B cell (primary cell): Measurements from ENCODE around the gene RDH13. TPM values are rescaled to one million over a fixed set of nuclear protein-coding genes. Genes with fewer than 3 reads are reported as not detected.

ENCODE experiments used
- ATAC-seq: fragments of 200-7000 bp; cut with Tn5 transposase; one replicate; pipeline ENCODE4 v1.10.0; 2021; ENCODE audit warnings: low read depth, mild to moderate bottlenecking, moderate number of reproducible peaks, moderate library complexity
- CTCF ChIA-PET: fragments of 350-600 bp; sonication (Branson Sonifier 250); formaldehyde crosslinking; loops from one replicate; lab custom pipeline; 2021; ENCODE audit warnings: antibody characterized with exemption, inconsistent platforms; lab: Charles Lee
- POLR2A ChIA-PET: fragments of 350-600 bp; sonication (Branson Sonifier 250); formaldehyde crosslinking; loops from one replicate; lab custom pipeline; 2021; ENCODE audit warnings: antibody characterized with exemption; lab: Charles Lee
- DNase-seq: peaks from one replicate; pipeline ENCODE4 v3.0.0; 2013
- H2AFZ ChIP-seq: 2 replicates; pipeline ENCODE4 v1.6.1; 2012; ENCODE audit warnings: mild to moderate bottlenecking, low read depth, low read length; ENCODE audit not compliant: insufficient read depth, poor library complexity, severe bottlenecking
- H3K27ac ChIP-seq, 2 donors: 1 replicate in 1 of 2; 2 replicates in 1 of 2; pipeline ENCODE4 v1.5.1; 2012 to 2013; ENCODE audit warnings: low read length in 2 of 2, mild to moderate bottlenecking in 2 of 2, moderate library complexity in 1 of 2
- H3K27me3 ChIP-seq, 4 experiments: fragments of 200-600 bp in 1 of 4; sonication (generic) in 1 of 4; replicated peaks in 1 of 4; 1 replicate in 2 of 4; 2 replicates in 2 of 4; pipeline versions ENCODE4 v1.6.1 to v1.7.0; 2013 to 2016; ENCODE audit warnings: low read length in 3 of 4, mild to moderate bottlenecking in 2 of 4, mixed read lengths in 1 of 4, moderate library complexity in 1 of 4; ENCODE audit not compliant: insufficient read depth in 4 of 4, control insufficient read depth in 3 of 4; ENCODE audit errors: control extremely low read depth in 1 of 4
- H3K36me3 ChIP-seq, 2 experiments: replicated peaks in 1 of 2; 1 replicate in 1 of 2; 2 replicates in 1 of 2; pipeline versions ENCODE4 v1.6.1 to v1.7.1; 2013; ENCODE audit warnings: low read length in 1 of 2; ENCODE audit not compliant: insufficient read depth in 2 of 2, control insufficient read depth in 1 of 2; ENCODE audit errors: control extremely low read depth in 1 of 2, extremely low read depth in 1 of 2
- H3K4me1 ChIP-seq, 2 donors: fragments of 200-600 bp in 1 of 2; sonication (generic) in 1 of 2; 1 replicate in 1 of 2; 2 replicates in 1 of 2; pipeline versions ENCODE4 v1.5.1 to v1.6.1; 2013 to 2017; ENCODE audit warnings: low read length in 2 of 2; ENCODE audit not compliant: control insufficient read depth in 2 of 2, insufficient read depth in 2 of 2
- H3K4me2 ChIP-seq: replicated peaks from 2 replicates; pipeline ENCODE3; 2012; ENCODE audit warnings: mild to moderate bottlenecking, low read depth, low read length; ENCODE audit not compliant: poor library complexity, severe bottlenecking
- H3K4me3 ChIP-seq, 5 experiments: fragments of 200-600 bp in 1 of 5; sonication (generic) in 1 of 5; 1 replicate in 3 of 5; 2 replicates in 2 of 5; pipeline versions ENCODE4 v1.5.1 to v1.7.0; 2011 to 2016; ENCODE audit warnings: low read length in 4 of 5, mild to moderate bottlenecking in 4 of 5, low read depth in 2 of 5, control low read depth in 1 of 5, moderate library complexity in 1 of 5; ENCODE audit not compliant: insufficient read depth in 1 of 5; ENCODE audit errors: control extremely low read depth in 1 of 5, extremely low read depth in 1 of 5
- H3K79me2 ChIP-seq: fragments of 200-600 bp; sonication (generic); one replicate; pipeline ENCODE4 v1.6.0; 2016; ENCODE audit warnings: low read length; ENCODE audit not compliant: control insufficient read depth, insufficient read depth
- H3K9ac ChIP-seq: fragments of 200-600 bp; sonication (generic); 2 replicates; pipeline ENCODE4 v1.6.1; 2017; ENCODE audit warnings: mild to moderate bottlenecking, low read length, moderate library complexity
- H3K9me3 ChIP-seq, 3 donors: one replicate each; pipeline versions ENCODE4 v1.6.1 to v1.7.1; 2013; ENCODE audit warnings: low read length in 2 of 3; ENCODE audit not compliant: control insufficient read depth in 2 of 3, insufficient read depth in 1 of 3; ENCODE audit errors: control extremely low read depth in 1 of 3
- H4K20me1 ChIP-seq: 2 replicates; pipeline ENCODE4 v1.6.0; 2012; ENCODE audit warnings: mild to moderate bottlenecking, low read length; ENCODE audit not compliant: insufficient read depth, control insufficient read depth, poor library complexity, severe bottlenecking
- H3K27ac Mint-ChIP-seq: one replicate; pipeline ENCODE4 v1.8.0; 2021; ENCODE audit warnings: mixed read lengths
- H3K27me3 Mint-ChIP-seq: one replicate; pipeline ENCODE4 v1.8.0; 2021; ENCODE audit warnings: mixed read lengths
- H3K4me1 Mint-ChIP-seq: one replicate; pipeline ENCODE4 v1.8.0; 2021; ENCODE audit warnings: mixed read lengths
- H3K4me3 Mint-ChIP-seq: one replicate; pipeline ENCODE4 v1.8.0; 2021; ENCODE audit warnings: mixed read lengths
- H3K9me3 Mint-ChIP-seq: one replicate; pipeline ENCODE4 v1.8.0; 2022; ENCODE audit warnings: mixed read lengths; ENCODE audit not compliant: insufficient read depth
- EZH2 ChIP-seq: IDR thresholded peaks from 2 replicates; pipeline ENCODE4 v1.6.1; 2012; ENCODE audit warnings: borderline replicate concordance, low read depth, mild to moderate bottlenecking, moderate library complexity, low read length; ENCODE audit not compliant: insufficient read depth, poor library complexity, severe bottlenecking
- WGBS: methylation state at CpG from one replicate; pipeline ENCODE4 v1.1.5; 2013; ENCODE audit warnings: missing lambda C conversion rate; ENCODE audit not compliant: insufficient coverage; 5-methylcytosine and 5-hydroxymethylcytosine counted together
- intact Hi-C: fragments of 100-400 bp; cut with micrococcal nuclease; formaldehyde crosslinking; loops from one replicate; pipeline ENCODE4 v1.10.0; 2022
- polyA plus RNA-seq: library from polyadenylated mRNA; depleted of rRNA; stranded (reverse); fragments of >200 nt; gene quantifications from 2 replicates; pipeline ENCODE4 v1.2.3, GENCODE V29; 2012
- total RNA-seq, 2 donors: library from RNA; stranded (reverse); fragments of 120-200 nt in 1 of 2; gene quantifications; 1 replicate in 1 of 2; 2 replicates in 1 of 2; pipeline versions ENCODE4 v1.2.3 to v1.2.4, GENCODE V29; 2013 to 2022
- TF ChIP-seq, protein P1 (sequence below): fragments of 200-600 bp; IDR thresholded peaks from one replicate; pipeline ENCODE4 v1.8.0; 2022; ENCODE audit warnings: antibody characterized with exemption, mild to moderate bottlenecking

RDH13 gene
- total and polyA plus RNA-seq, 2 donors (not counting 1 experiment from before 2014, with no cell fraction given) = 17.5 to 20.4 TPM

DNA sequence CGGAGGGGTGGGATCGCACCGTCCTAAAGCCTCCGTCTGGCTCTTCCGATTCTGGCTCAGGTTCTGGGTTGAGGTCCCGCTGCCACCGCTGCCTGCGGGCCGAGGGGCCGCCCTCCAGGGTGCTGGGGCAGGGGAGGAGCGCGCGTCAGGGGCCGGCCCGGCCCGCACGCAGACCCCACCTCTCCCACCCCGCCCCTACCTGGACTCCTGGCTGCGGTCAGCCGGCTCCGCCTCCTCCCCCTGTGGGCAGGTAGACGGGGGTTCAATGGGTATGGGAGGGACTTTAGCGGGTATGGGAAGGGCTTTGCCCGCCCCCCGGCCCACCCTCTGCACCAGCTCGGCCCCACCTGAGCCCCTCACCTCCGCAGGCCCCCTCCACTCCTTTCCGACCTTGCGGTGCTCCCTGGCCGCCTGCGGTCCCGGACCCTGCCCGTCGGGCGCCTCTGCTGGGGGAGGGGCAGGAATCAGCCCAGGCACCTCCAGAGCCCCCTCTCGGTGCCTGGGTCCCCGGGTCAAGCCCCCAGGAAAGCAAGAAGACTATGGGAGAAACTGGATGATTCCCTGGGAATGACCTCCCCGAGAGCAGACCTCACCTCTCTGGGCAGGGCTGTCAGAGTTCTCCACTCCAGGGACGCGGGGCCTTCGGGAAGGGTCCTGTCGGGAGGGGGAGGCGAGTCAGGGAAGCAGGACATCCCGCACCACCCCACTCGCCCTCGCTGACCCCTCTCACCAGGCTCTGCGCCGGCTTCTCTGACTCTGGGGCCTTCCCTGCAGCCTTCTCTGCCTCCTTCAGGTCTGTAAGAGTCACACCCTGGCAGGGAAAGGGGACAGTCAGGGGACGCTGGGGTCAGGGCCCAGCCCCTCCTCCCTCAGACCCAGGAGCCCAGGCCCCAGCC lies 29.7 kb upstream of the RDH13 start:
- ATAC-seq (no peak), DNase-seq (no peak)
- H3K9me3 Mint-ChIP-seq = no peaks in the 10 kb centered on the region
- Histone ChIP-seq H3K27me3 (peaks cover 0 to 10% (median 4%) of the 10 kb centered on the region in 4 experiments), H3K36me3 (peaks cover 0 to 26% of the 10 kb centered on the region in 2 experiments), H3K27ac (no peak overlapping the region), H4K20me1 (peaks cover 48% of the 10 kb centered on the region), H3K79me2 (no peaks in the 10 kb centered on the region), H3K4me2 (no peak overlapping the region), H3K4me3 (no peak overlapping the region), H3K9me3 (peaks cover 0 to 7% (median 0%) of the 10 kb centered on the region in 3 donors), H2AFZ (no peak overlapping the region), H3K4me1 (peaks cover 9% of the 10 kb centered on the region in 2 donors), H3K9ac (no peak overlapping the region)
- peaks cover 19% of the 10 kb centered on the region for H3K4me1 Mint-ChIP-seq
- TF ChIP-seq, protein P1, sequence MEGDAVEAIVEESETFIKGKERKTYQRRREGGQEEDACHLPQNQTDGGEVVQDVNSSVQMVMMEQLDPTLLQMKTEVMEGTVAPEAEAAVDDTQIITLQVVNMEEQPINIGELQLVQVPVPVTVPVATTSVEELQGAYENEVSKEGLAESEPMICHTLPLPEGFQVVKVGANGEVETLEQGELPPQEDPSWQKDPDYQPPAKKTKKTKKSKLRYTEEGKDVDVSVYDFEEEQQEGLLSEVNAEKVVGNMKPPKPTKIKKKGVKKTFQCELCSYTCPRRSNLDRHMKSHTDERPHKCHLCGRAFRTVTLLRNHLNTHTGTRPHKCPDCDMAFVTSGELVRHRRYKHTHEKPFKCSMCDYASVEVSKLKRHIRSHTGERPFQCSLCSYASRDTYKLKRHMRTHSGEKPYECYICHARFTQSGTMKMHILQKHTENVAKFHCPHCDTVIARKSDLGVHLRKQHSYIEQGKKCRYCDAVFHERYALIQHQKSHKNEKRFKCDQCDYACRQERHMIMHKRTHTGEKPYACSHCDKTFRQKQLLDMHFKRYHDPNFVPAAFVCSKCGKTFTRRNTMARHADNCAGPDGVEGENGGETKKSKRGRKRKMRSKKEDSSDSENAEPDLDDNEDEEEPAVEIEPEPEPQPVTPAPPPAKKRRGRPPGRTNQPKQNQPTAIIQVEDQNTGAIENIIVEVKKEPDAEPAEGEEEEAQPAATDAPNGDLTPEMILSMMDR = no peak
- no peak for TF ChIP-seq EZH2
- 98% methylated on average over 34 of the region's 49 CpGs for WGBS
- H3K4me3 Mint-ChIP-seq = no peak overlapping the region
- no peak overlapping the region for H3K27ac Mint-ChIP-seq
- peaks cover 20% of the 10 kb centered on the region for H3K27me3 Mint-ChIP-seq
- POLR2A ChIA-PET = no interaction called here
- CTCF ChIA-PET = no interaction called here
- intact Hi-C loops = no loop called here

DNA sequence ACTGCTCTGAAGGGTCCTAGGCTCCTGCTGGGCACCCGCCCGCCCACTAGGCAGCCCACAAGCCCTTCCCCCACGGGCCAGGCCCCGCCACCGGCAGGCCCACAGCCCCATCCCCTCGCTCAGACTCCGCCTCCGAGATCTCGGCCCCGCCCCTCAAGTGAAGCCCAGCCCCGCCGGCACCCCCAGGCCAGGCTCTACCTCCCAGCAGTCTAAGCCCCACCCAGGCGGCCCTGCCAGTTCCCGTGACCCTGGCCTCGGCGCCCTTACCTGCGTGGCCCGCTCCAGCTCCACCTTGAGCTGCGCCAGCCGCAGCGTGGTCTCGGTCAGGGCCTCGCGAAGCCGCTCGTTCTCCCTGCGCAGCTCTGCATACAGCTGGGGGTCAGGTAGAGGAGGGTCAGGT lies 29.0 kb upstream of the RDH13 start:
- DNase-seq (no peak), ATAC-seq (no peak)
- intact Hi-C loops = no loop called here

More for the DNA sequence above, 29.0 kb upstream of the RDH13 start:
- POLR2A ChIA-PET = no interaction called here
- H3K9me3 Mint-ChIP-seq = no peaks in the 10 kb centered on the region
- H3K4me1 Mint-ChIP-seq = peaks cover 26% of the 10 kb centered on the region
- Histone ChIP-seq H2AFZ (no peak overlapping the region), H3K36me3 (peaks cover 0 to 26% of the 10 kb centered on the region in 2 experiments), H3K27ac (no peak overlapping the region), H3K27me3 (peaks cover 0 to 17% (median 8%) of the 10 kb centered on the region in 4 experiments), H3K4me3 (no peak overlapping the region), H3K4me2 (no peak overlapping the region), H4K20me1 (peaks cover 50% of the 10 kb centered on the region), H3K9ac (no peak overlapping the region), H3K9me3 (peaks cover 0 to 14% (median 0%) of the 10 kb centered on the region in 3 donors), H3K79me2 (no peaks in the 10 kb centered on the region), H3K4me1 (peaks cover 16% of the 10 kb centered on the region in 2 donors)
- WGBS = 96% methylated on average over 16 of the region's 27 CpGs
- H3K27me3 Mint-ChIP-seq = peaks cover 25% of the 10 kb centered on the region
- no peak overlapping the region for H3K4me3 Mint-ChIP-seq
- no peak overlapping the region for H3K27ac Mint-ChIP-seq
- CTCF ChIA-PET = no interaction called here
- TF ChIP-seq EZH2 = no peak
- TF ChIP-seq, protein P1 = no peak
